ENCODE results near the gene PCARE.
"Not testable (repeated sequence)": the region's sequence is repeated elsewhere in the genome, so short reads cannot be mapped to it uniquely, and the experiment has no call there.

PCARE gene

DNA sequence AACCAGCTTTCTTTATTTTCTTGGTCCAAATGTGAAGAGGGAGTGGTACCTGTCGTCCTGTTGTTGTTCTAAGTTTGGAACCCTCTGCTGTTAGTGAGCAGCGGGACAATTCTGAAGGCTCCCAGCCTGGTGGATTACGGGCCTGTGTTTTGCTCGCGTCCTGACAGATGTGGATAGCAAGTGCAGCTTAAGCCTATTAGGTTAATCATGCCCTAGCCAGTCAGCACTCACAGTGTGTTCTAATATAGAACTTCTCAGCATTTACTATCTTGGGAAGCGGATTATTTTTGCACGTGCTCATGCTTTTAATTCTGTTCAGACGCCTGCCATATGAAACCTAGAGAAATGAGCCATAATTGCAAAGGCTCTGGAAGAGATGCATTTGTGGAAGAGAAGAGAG, at the start of gene PCARE:
PCARE (minus strand) TSS at position 113 of the 400 bp plus-strand sequence. CDS start 262 bp downstream, outside the sequence.
- no peak for DNase-seq

GRCh38 chr2:29123617-29124349, 49.5 kb upstream of the PCARE start:
- DNase-seq: no peak

- DNase-seq: no peak
Measured at GRCh38 chr2:29120846-29121245, 46.5 kb upstream of the PCARE start.

- DNase-seq: no peak
Measured at GRCh38 chr2:29119211-29119610, 44.9 kb upstream of the PCARE start.

DNA sequence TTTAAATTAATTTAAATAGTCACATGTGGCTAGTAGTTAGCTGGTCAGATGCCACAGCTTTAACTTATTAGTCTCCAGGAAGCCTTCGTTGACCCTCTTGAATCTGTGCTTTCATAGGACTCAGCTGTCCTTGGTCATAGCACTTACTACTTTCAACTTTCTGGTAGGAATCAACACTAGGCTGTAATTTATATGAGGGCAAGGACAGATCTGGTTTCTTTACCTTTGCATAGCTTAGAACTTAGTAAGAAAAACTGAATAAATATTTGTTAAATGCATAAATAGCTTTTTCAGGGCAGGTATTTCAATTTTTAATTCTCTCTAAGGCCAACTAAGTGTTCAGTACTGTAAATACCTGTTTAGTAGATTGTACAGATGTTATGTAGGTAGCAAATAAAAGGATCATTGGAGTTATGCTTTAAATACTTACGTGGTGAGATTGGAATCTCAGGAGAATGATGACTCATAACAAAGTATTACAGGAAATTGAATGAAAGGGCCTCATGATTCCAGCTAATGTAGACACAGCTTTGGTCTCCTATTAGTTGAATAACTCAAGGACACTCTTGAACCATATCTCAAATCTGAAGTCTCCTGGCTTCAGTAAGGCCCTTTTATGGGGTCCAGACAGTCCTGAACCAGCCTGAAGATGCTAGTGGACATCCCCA, 43.4 kb upstream of the PCARE start:
- no peak for DNase-seq

DNA sequence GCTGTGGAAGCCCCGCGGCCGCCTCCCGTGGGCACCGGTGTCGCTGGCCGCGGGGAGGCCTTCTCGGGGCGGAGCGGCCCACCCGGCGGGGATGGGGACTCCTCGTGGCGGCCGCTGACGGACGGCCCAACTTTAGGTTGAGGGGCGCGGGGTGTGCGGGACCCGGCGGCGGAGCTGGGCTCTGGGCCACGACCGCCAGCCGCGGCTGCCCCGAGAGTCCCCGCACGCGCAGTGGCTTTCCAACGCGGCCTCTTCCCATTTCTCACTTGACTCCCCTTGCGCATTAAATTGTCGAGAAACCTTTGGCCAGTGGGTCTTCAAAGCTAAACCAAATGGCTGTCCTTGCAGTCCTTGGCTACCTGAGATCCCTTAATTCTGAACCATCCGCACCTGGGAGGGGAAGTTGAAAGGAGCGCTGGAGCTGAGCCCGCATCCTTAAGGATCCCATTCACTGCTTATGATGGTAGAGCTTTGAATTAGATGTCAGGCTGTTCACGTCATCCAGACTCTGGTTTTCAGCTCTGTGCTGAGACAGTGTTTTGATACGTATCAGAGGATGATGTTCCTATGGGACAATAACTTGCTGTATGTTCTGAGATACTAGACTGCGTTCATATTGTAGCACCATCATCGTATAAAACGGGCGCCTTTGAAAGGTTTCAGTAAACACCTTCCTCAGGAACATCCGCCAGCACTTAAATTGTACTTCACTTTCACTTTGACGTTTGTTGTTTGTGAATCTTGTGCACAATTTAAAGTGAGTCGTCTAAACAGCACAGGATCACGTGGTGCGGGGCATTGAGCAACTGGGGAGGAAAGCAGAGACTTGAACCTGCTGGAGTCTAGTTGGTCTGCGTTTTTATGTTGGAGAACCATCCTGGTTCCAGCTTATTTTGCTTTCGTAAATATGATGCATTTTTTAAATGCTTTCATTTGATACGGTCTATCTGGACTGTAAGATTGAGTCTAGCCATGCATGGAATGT, 41.8 kb upstream of the PCARE start:
- DNase-seq: no peak

- no peak for DNase-seq
Measured at GRCh38 chr2:29114946-29115609, 40.8 kb upstream of the PCARE start, which contains the start of gene CLIP4. Gene CLIP4 (plus strand): TSS chr2:29115415. CDS start chr2:29121389, 5,974 bp downstream.

DNA sequence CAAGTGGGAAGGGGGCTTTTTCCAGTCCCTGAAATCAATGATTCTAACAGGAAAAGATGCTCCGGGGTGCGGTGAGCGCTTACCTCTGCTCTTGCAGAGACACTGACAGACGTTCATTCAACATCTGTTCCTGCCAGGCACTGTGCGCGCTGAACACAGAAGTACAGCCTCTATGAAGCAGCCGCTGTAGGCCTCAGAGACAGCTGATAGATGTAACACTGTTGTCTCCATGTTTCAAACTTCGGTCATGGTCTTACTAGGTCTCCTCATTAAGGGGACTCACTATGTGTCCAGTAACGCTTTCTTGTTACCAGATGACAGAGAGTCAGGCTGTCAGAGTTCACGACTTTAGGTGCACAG, 40.2 kb upstream of the PCARE start:
- DNase-seq: no peak

DNA sequence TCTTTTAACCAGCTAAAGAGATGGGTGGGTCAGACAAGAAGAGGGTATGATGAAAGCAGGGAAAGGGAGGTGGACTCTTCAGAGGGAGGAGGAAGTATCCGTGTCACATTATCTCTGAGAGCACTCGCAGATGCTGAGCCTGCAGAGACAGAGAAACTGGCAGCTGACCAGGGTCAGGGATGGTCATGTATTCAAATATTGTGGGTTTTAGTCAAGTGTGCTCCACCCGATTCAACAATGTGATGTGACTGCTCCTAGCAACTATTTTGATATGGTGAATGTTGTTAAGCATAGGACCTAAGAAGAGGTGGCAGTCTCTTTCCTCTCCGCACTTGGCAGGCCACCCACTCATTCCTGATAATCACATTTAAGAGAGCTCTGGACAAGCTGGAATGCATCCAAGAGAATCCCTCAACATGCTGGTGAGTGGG, 39.6 kb upstream of the PCARE start:
- no peak for DNase-seq

- no peak for DNase-seq
Measured at GRCh38 chr2:29113027-29113686, 38.8 kb upstream of the PCARE start.

DNA sequence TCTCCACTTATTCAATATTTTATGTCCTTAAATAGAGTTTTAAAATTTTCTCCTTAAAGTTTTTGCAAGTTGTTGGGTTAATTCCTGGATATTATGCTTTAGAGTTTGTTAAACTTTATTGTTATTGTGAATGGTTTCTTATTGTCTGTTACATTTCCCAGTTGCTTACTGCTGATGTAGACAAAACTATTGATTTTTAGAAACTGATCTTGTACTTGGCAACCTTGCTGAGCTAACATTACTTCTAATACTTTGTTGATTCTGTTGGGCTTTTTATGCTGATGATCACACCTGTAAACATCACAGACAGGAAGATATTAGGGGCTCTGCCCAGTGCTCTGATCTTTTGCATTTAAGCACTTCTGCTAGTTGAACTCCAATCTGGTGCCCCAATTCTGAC, 38.1 kb upstream of the PCARE start:
- no peak for DNase-seq

DNA sequence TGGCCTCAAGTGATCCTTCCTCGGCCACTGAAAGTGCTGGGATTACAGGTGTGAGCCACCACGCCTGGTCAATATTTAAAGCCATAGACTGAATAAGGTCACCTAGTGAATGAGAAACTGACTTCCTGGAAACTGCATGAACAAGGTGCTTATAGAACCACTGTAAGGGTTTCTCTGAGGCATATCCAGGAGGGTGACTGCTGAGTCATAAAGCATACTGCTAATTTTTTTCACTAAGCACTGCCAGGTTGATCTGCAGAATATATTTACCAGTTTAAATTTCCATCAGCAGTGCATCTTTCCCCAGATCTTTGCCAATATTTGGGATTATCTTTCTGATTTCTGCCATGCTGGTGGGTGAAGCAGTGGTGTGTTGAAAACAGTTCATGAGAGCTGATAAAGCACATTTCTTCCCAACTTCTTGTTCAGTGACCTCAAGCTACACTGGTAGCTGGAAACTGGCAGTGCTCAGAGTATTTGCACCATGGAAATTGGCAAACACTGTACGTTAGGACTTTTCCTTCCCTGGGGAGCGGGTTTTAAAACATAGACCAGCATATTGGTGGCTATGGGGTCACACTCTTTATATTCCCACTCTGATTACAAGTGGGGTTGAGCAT, 36.7 kb upstream of the PCARE start:
- no peak for DNase-seq

GRCh38 chr2:29109246-29109645, 34.9 kb upstream of the PCARE start:
- no peak for DNase-seq

- no peak for DNase-seq
Measured at GRCh38 chr2:29108225-29108624, 33.9 kb upstream of the PCARE start.

DNA sequence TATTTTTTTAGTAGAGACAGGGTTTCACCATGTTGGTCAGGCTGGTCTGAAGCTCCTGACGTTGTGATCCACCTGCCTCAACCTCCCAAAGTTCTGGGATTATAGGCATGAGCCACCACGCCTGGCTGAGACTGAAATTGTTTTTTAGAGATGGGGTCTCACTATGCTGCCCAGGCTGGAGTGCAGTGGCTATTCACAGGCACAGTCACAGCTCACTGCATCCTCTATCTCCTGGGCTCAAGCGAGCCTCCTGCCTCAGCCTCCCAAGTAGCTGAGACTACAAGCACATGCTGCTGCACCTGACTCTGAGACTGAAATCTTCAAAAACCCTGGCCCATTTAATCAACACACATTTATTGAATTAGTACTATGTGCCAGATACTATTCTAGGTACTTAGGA, 33.2 kb upstream of the PCARE start:
- not testable (repeated sequence) for DNase-seq

DNA sequence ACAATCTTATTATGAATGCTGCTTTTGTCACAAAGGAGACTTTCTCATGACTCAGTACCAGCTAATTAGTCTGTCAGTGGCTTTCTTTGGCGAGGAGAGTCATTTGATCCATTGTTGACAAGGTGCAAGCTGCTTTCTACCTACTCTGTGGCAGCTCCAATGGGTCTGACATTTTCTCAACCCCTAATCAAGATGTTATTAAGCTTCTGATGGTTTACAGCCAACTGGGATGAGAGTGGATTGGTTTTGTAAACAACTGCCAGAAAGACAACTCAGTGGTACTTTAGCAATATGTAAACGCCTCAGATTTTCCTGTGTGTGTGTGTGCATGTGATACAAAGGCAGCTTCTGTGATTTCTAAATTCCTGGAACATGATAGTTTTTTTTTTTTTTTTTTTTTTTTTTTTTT, 32.7 kb upstream of the PCARE start:
- DNase-seq: no peak

DNA sequence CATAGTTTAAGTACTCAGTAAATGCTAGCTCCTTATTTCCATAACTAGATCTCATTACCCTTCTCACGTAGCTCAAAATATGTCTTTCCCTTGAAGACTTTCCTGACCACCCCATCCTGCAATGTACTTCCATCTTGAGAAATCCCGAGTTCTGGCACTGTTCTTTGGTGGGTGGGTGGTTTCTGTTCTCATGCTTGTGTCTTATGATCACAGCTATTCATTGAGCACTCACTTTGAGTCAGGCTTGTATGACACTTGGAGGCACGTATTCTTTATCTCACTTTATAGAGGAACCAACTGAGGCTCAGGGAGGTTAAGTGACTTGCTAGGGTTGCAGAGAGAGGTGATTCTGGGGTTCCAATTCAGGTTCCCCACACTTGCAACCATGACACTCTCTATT, 31.9 kb upstream of the PCARE start:
- no peak for DNase-seq

DNA sequence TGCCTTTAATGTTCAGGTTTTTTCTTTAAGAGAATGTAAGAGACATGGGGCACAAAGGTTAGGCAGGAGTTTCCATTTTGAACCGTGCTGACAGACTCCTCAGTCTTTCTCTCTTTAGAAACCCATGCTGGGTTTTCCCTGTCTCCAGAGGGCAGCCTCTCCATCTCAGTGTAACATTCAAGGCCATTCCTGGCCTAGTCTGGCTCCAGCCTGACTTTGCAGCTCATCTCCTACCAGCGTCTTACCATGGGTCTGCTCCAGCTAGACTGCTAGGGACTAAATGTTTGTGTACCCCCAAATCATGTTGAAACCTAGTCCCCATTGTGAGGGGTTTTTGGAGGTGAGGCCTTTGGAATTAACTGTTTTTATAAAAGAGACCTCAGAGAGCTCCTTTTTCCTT, 31.1 kb upstream of the PCARE start:
- no peak for DNase-seq

DNA sequence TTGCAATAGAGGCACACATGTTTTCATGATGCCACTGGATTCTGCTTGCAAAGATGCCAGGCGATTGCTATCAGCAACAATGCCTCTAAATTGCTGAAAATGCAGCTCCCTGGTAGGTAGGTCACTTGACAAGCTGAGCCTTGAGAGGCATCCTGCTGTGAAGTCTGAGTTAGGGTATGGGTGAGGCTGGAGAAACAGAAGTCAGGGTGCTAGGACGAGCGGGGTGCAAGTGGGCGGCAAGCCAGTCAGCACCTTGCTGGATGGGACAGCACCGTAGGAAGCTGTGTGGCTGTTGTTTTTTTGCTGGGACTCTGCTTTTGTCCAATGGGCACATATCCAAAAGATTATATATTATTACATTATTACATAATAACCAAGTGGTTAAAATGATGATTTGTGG, 30.4 kb upstream of the PCARE start:
- no peak for DNase-seq

DNA sequence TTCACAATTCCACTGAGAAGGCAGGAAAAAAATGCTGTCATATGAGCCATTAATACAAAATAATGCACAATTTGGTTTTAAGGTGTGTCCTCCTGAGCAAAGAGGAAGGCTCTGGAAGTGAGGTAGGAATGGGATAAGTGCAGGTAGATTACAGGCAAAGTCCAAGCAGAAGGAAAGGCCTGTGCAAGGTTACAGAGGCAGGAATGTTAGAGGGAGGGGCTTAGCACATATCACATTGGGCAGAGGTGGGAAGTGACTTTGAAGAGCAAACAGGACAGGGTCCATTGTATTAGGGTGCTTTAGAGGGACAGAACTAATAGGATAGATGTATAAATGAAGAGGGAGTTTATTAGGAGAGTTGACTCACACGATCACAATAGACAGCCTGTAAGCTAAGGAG, 26.2 kb upstream of the PCARE start:
- no peak for DNase-seq

DNA sequence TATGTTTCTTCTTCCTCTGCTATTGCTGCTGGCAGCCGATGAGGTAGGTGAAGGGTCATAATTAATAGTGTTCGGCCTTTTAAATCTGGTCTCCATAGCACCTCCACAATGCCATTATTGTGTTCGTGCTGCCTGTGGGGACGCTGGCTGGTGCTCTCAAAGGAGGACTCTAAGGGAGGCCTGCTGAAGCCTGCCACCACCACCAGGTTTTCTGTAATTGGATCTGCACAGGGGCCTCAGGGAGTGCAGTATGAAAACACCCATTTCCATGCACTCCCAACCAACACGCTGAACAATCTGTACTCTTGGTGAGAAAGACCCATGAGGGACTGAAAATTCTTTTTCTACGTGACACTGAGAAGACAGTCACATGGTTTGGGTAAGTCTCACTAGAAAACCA, 23.2 kb upstream of the PCARE start:
- DNase-seq: no peak

GRCh38 chr2:29096969-29097368, 22.6 kb upstream of the PCARE start:
- no peak for DNase-seq
